ENCODE results near the gene RELN.
A peak's percentile ranks its signal among the peaks of the same experiment; 100 is the strongest.

Gene RELN

GRCh38 chr7:103593691-103594090 lies 395.8 kb downstream of the RELN start:
- TF ChIP-seq CTCF (IDR thresholded peaks at IDR 0.05), result no peak

- no peak for TF ChIP-seq CTCF (IDR thresholded peaks at IDR 0.05)
These were observed 396.6 kb downstream of the RELN start for GRCh38 chr7:103592844-103593243.

- TF ChIP-seq CTCF (IDR thresholded peaks at IDR 0.05), result no peak
These were observed 397.3 kb downstream of the RELN start for GRCh38 chr7:103592187-103592586.

- no peak for TF ChIP-seq CTCF (IDR thresholded peaks at IDR 0.05)
These were observed 409.4 kb downstream of the RELN start for GRCh38 chr7:103580031-103580430.

- TF ChIP-seq CTCF (IDR thresholded peaks at IDR 0.05), result no peak
These were observed 412.4 kb downstream of the RELN start for GRCh38 chr7:103577059-103577458.

- TF ChIP-seq CTCF (IDR thresholded peaks at IDR 0.05), result no peak
These were observed 412.8 kb downstream of the RELN start for GRCh38 chr7:103576641-103577040.

GRCh38 chr7:103574576-103574975 lies 414.9 kb downstream of the RELN start:
- no peak for TF ChIP-seq CTCF (IDR thresholded peaks at IDR 0.05)

GRCh38 chr7:103573479-103574058 lies 415.9 kb downstream of the RELN start:
- TF ChIP-seq CTCF (IDR thresholded peaks at IDR 0.05), result peak; percentile 66
